Rectal smooth muscle tissue (tissue), 1 donor: ENCODE results near the gene DRD4.

Experiments used
- H3K27ac ChIP-seq: one replicate; pipeline ENCODE4 v1.7.0; 2013; ENCODE audit warnings: low read depth, low read length, inconsistent platforms
- H3K27me3 ChIP-seq: one replicate; pipeline ENCODE4 v1.7.0; 2013; ENCODE audit warnings: low read length; ENCODE audit not compliant: control insufficient read depth, insufficient read depth
- H3K36me3 ChIP-seq: one replicate; pipeline ENCODE4 v1.7.0; 2013; ENCODE audit warnings: low read length; ENCODE audit not compliant: control insufficient read depth, insufficient read depth
- H3K4me1 ChIP-seq: one replicate; pipeline ENCODE4 v1.7.0; 2013; ENCODE audit warnings: low read length; ENCODE audit not compliant: control insufficient read depth, insufficient read depth
- H3K4me3 ChIP-seq: one replicate; pipeline ENCODE4 v1.7.0; 2013; ENCODE audit warnings: low read length
- H3K9ac ChIP-seq: one replicate; pipeline ENCODE4 v1.7.0; 2013; ENCODE audit warnings: low read length

Gene DRD4

DNA sequence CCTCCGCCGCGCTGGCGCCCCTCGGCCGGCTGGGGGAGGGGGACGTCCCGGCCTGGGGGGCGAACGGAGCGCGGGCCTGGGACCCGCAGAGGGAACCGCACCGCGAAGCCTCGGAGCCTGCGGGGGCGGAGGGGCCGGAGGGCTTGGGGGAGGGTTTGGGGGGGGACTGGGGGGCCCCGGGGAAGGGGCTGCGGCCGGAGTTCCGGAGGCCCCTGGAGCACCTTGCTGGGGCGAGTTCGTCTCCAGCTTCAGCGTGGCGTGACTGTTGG, 9.8 kb upstream of the DRD4 start:
- Histone ChIP-seq H3K27ac (no peak overlapping the region), H3K4me3 (no peak overlapping the region), H3K36me3 (no peaks in the 10 kb centered on the region), H3K9ac (no peak overlapping the region), H3K4me1 (no peaks in the 10 kb centered on the region), H3K27me3 (no peaks in the 10 kb centered on the region)

DNA sequence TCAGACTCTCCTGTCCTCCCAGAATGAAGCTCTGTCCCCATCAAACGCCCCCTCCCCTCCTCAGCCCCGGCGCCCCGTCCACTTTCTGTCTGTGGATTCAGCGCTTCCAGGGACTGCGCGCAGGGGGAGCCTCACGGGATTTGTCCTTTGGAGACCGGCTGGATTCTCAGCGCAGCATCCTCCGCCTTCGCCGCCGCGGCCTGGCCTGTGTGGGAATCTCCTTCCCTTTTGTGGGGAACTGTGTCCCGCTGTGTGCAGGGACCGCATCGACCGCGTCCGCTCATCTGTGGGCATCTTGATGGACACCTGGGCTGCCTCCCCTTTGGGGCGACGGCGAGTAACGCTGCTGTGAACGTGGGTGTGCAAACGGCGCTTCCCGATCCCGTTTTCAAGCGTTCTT, 9.0 kb upstream of the DRD4 start:
- Histone ChIP-seq H3K4me1 (no peaks in the 10 kb centered on the region), H3K36me3 (no peaks in the 10 kb centered on the region), H3K4me3 (no peak overlapping the region), H3K27me3 (no peaks in the 10 kb centered on the region), H3K9ac (no peak overlapping the region), H3K27ac (no peak overlapping the region)

DNA sequence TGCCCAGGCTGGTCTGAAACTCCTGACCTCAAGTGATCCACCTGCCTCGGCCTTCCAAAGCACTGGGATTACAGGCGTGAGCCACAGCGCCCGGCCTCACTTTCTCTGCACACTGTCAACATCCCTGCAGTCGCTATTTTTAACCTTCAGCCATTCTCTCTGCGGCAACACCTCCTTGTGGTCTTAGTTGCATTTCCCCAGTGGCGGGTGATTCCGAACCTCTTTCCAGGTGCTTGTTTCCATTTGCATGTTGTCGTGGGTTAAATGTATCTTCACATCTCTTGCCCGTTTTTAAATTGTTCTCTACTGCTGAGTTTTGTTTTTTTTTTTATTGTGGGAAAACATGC, 7.9 kb upstream of the DRD4 start:
- Histone ChIP-seq H3K4me1 (no peaks in the 10 kb centered on the region), H3K27ac (no peak overlapping the region), H3K4me3 (no peak overlapping the region), H3K27me3 (no peaks in the 10 kb centered on the region), H3K9ac (no peak overlapping the region), H3K36me3 (no peaks in the 10 kb centered on the region)

DNA sequence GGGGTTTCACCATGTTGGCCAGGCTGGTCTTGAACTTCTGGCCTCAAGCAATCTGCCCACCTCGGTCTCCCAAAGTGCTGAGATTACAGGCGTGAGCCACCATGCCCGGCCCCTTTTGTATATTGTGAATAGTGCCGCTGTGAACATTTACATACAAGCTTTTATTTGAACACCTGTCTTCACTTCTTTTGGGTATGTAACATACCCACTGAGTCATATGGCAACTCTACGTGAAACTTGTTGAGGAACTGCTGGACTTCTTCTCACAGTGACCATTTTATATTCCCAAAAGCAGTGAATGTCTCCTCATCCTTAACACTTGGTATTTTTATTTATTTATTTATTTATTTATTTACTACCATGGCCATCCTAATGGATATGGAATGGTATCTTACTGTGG, 6.2 kb upstream of the DRD4 start:
- Histone ChIP-seq H3K9ac (no peak overlapping the region), H3K36me3 (no peaks in the 10 kb centered on the region), H3K27ac (no peak overlapping the region), H3K27me3 (no peaks in the 10 kb centered on the region), H3K4me1 (no peaks in the 10 kb centered on the region), H3K4me3 (no peak overlapping the region)

DNA sequence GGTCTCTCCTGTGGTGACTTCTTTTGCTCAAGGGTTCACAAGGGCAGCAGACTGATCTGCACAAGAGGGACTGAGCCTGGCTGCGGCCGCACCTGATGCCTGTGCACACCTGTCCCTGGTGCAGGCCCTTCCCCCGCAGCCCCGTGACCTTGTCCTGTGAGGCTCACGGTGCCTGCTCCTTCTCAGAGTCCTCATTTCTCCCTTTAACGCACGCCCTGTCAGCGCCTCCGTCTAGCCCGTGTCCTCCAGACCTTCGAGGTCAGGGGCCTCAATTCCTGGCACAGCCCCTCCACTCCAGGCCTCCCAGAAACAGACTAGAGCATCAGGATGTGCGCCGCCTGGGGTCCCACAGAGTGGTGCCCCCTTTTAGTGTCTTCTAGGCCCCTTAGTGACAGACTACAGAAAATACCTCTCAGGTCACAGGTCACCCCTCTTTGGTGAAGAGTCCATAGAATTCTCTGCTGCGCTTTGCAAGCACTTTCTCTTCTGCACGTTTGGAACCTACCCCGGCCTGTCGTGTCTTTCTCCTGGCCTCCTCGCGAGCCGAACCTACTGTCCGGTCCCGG, 1.0 kb upstream of the DRD4 start:
- peaks cover 2% of the 10 kb centered on the region for H3K4me1 ChIP-seq
- no peak overlapping the region for H3K27ac ChIP-seq
- H3K36me3 ChIP-seq = no peaks in the 10 kb centered on the region
- H3K9ac ChIP-seq = no peak overlapping the region
- H3K4me3 ChIP-seq = no peak overlapping the region
- peaks cover 21% of the 10 kb centered on the region for H3K27me3 ChIP-seq

DNA sequence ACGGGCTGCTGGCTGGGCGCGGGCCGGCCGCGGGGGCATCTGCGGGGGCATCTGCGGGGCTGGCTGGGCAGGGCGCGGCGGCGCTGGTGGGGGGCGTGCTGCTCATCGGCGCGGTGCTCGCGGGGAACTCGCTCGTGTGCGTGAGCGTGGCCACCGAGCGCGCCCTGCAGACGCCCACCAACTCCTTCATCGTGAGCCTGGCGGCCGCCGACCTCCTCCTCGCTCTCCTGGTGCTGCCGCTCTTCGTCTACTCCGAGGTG, 194 bp downstream of the DRD4 start:
- peaks cover 2% of the 10 kb centered on the region for H3K4me1 ChIP-seq
- no peaks in the 10 kb centered on the region for H3K36me3 ChIP-seq
- no peak overlapping the region for H3K27ac ChIP-seq
- peaks cover 21% of the 10 kb centered on the region for H3K27me3 ChIP-seq
- no peak overlapping the region for H3K9ac ChIP-seq
- no peak overlapping the region for H3K4me3 ChIP-seq

DNA sequence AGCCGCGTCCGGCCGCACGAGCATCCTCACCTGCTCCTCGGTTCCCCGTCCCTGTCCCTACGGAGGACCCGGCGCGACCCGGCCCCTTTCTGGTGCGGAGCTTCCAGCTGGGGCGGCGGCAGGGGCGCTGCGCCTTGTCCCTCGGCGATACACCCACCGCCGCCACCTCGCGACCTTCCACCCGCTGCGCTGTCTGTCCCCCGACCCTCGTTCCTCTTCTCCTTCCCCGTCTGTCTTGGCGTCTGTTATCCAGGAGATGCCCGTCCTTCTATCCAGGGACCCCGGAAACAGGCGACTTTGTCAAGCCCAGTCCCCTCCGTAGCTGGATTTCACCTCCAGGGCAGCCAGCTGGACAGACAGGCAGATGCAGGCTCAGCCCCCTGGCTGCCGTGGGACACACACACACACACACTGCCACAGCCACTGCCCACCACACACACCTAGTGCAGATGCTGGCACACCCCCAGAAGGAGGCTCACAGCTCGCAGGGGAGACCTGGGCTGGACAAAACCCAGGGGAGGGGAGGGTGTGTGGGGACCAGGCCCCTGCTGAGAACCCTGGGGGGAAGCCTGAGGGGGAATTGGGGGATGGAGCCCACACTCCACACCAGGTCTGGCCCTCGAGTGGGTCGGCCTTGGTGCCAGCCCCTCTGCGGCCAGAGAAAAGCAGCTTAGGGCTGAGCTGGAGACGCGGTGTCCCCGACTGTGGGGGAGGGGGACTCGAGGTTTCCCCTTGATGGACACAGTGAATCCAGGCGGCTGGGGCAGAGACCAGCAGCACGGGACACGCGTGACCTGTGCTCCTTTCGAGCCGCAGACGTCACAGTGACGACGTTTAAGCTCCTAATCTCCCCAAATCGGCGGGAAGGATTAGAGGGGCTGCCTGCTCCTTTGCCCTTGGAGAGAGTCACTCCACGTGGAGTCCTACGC, 788 bp downstream of the DRD4 start:
- peaks cover 2% of the 10 kb centered on the region for H3K4me1 ChIP-seq
- peaks cover 21% of the 10 kb centered on the region for H3K27me3 ChIP-seq
- H3K9ac ChIP-seq = no peak overlapping the region
- H3K27ac ChIP-seq = no peak overlapping the region
- H3K4me3 ChIP-seq = no peak overlapping the region
- no peaks in the 10 kb centered on the region for H3K36me3 ChIP-seq

DNA sequence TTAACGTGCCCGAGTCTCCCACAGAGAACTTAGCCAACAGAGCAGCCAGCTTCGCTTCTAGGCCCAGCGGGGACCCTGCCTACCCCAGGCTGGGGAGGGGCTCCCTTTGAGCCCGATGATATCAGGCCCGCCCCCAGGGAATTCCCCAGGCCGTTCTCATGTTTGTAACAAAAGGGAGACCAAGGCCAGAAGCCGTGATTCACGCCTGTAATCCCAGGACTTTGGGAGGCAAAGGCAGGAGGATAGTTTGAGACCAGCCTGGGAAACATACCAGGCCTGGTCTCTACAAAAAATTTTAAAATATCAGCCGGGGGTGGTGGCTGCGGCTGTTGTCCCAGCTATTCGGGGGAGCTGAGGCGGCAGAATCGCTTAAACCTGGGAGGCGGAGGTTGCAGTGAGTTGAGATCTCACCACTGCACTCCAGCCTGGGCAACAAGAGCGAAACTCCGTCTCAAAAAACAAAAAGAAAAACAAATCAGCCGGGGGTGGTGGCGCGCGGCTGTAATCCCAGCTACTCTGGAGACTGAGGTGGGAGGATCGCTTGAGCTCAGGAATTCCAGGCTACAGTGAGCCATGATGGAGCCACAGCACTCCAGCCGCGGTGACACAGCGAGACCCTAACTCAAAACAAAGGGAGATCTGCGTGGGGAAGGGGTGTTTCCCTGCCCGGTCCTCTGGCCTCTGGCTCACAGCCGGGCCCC, 1.7 kb downstream of the DRD4 start:
- no peak overlapping the region for H3K4me3 ChIP-seq
- peaks cover 2% of the 10 kb centered on the region for H3K4me1 ChIP-seq
- peaks cover 21% of the 10 kb centered on the region for H3K27me3 ChIP-seq
- no peak overlapping the region for H3K27ac ChIP-seq
- H3K9ac ChIP-seq = no peak overlapping the region
- no peaks in the 10 kb centered on the region for H3K36me3 ChIP-seq

DNA sequence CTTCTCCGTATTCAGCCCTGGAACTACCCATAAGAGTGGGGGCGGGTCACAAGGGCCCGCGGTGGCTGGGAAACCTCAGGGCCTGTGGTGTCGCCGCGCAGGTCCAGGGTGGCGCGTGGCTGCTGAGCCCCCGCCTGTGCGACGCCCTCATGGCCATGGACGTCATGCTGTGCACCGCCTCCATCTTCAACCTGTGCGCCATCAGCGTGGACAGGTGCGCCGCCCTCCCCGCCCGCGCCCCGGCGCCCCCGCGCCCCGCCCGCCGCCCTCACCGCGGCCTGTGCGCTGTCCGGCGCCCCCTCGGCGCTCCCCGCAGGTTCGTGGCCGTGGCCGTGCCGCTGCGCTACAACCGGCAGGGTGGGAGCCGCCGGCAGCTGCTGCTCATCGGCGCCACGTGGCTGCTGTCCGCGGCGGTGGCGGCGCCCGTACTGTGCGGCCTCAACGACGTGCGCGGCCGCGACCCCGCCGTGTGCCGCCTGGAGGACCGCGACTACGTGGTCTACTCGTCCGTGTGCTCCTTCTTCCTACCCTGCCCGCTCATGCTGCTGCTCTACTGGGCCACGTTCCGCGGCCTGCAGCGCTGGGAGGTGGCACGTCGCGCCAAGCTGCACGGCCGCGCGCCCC, 2.4 kb downstream of the DRD4 start:
- Histone ChIP-seq H3K4me1 (peaks cover 2% of the 10 kb centered on the region), H3K36me3 (no peaks in the 10 kb centered on the region), H3K27me3 (peaks cover 21% of the 10 kb centered on the region), H3K27ac (no peak overlapping the region), H3K4me3 (no peak overlapping the region), H3K9ac (no peak overlapping the region)

DNA sequence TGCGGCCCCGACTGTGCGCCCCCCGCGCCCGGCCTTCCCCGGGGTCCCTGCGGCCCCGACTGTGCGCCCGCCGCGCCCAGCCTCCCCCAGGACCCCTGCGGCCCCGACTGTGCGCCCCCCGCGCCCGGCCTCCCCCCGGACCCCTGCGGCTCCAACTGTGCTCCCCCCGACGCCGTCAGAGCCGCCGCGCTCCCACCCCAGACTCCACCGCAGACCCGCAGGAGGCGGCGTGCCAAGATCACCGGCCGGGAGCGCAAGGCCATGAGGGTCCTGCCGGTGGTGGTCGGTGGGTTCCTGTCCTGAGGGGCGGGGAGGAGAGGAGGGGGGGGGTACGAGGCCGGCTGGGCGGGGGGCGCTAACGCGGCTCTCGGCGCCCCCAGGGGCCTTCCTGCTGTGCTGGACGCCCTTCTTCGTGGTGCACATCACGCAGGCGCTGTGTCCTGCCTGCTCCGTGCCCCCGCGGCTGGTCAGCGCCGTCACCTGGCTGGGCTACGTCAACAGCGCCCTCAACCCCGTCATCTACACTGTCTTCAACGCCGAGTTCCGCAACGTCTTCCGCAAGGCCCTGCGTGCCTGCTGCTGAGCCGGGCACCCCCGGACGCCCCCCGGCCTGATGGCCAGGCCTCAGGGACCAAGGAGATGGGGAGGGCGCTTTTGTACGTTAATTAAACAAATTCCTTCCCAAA, 3.1 kb downstream of the DRD4 start:
- Histone ChIP-seq H3K4me3 (no peak overlapping the region), H3K27me3 (peaks cover 21% of the 10 kb centered on the region), H3K36me3 (no peaks in the 10 kb centered on the region), H3K27ac (no peak overlapping the region), H3K4me1 (peaks cover 2% of the 10 kb centered on the region), H3K9ac (no peak overlapping the region)

DNA sequence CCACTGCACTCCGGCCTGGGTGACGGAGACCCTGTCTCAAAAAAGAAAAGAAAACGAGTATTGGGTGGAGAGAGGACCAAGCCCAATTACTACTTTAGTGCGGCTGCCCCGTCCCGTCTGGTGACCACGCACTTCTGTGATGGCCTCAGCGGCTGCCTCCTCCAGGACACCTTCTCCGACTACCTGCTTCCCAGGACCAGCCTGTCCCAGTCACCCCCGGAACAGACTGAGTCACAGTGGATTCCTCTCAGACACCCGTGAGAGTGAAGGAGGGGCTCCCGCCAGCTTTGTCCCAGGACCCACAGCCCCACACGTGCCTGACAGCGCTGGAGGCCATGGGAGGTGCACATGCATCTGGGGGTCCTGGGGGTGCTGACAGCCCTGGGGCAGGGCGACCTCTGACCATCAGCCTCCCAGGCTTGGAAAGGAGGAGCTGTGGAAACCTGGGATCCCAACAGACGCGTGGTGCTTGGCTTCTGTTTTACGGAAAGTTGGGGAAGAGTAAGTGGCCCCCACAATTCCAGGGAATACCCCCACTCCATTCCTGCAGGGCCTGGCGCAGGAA, 4.8 kb downstream of the DRD4 start:
- Histone ChIP-seq H3K4me3 (no peak overlapping the region), H3K27ac (no peak overlapping the region), H3K9ac (no peak overlapping the region), H3K4me1 (peaks cover 2% of the 10 kb centered on the region), H3K27me3 (peaks cover 21% of the 10 kb centered on the region), H3K36me3 (peaks cover 2% of the 10 kb centered on the region)

DNA sequence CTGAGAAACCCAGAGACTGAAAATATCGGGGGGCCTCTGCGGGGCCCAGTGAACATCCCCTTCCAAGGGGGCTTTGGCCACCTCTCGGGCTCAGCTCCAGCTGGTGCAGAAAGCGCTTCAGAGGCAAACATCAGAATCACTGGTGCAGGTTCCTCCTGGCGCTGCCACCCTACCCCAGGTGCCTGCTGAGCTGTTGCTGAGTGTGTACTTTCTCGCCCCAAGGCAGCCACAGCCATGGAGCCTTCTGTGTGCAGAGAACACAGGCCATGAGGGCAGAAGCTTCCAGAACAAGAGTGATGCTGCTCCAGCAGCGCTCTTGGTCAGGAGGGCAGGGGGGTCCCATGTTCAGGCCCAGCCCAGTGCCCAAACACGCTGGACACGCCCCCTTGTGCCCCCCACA, 6.3 kb downstream of the DRD4 start:
- no peak overlapping the region for H3K4me3 ChIP-seq
- peaks cover 2% of the 10 kb centered on the region for H3K36me3 ChIP-seq
- H3K27me3 ChIP-seq = peaks cover 8% of the 10 kb centered on the region
- no peak overlapping the region for H3K9ac ChIP-seq
- no peaks in the 10 kb centered on the region for H3K4me1 ChIP-seq
- H3K27ac ChIP-seq = no peak overlapping the region
